ENCODE results near the gene RPL3. TPM values are rescaled to one million over a fixed set of nuclear protein-coding genes. Genes with fewer than 3 reads are reported as not detected.
"Not testable (repeated sequence)": the region's sequence is repeated elsewhere in the genome, so short reads cannot be mapped to it uniquely, and the experiment has no call there.

RPL3 gene
- total RNA-seq, 1 donor from 2014 or later: 355 TPM

DNA sequence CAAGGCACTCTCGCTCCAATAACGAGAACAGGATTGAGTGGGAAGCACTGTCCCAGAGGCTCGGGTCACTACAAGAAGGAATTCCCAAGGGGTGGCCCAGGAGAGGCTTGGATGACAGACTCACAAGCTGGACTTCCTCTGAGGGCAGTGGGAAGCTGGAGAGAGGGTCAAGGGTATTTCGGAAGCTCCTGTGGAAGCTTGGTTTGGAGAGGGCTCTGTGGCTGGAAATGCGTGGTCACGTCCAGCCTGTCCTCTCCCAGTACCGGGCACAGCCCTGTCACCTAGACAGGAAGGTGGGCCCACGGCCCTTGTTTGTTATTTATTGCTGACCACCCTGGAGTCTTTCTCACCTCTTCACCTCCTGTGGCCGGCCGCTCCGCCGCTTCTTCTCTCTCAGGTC, 35.7 kb upstream of the RPL3 start:
- intact Hi-C loops (cut with DNase I): no loop called here
- DNase-seq (ENCODE audit: missing footprints) (no peak), ATAC-seq (no peak)

DNA sequence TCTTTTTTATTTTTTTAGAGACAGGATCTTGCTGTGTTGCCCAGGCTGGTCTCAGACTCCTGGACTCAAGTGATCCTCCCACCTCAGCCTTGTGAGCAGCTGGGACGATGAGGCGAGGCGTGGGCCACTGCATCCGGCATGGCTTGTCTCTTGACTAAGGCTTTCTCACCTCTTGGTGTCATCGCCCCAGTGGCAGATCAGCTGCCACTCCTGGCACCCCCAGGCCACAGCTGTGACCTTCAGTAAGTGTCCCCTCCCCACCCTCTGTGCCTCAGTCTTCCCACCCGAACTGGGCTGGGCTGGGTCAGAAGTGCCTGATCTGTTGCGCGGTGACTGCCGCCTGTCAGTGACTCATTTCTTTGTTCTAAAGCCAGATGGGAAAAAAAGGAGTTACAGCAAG, 33.9 kb upstream of the RPL3 start:
- ATAC-seq: no peak
- intact Hi-C loops (cut with DNase I): no loop called here
- no peak for DNase-seq (ENCODE audit: missing footprints)

- ATAC-seq: no peak
- DNase-seq (ENCODE audit: missing footprints): no peak
- intact Hi-C loops (cut with DNase I): no loop called here
Measured at GRCh38 chr22:39352306-39352891, 33.0 kb upstream of the RPL3 start.

GRCh38 chr22:39351689-39352214, 32.3 kb upstream of the RPL3 start:
- intact Hi-C loops (cut with DNase I): no loop called here
- no peak for DNase-seq (ENCODE audit: missing footprints)
- no peak for ATAC-seq

- DNase-seq (ENCODE audit: missing footprints) (no peak), ATAC-seq (peak; percentile 2)
- intact Hi-C loops (cut with DNase I): no loop called here
Measured at GRCh38 chr22:39350757-39351688, 31.6 kb upstream of the RPL3 start.

DNA sequence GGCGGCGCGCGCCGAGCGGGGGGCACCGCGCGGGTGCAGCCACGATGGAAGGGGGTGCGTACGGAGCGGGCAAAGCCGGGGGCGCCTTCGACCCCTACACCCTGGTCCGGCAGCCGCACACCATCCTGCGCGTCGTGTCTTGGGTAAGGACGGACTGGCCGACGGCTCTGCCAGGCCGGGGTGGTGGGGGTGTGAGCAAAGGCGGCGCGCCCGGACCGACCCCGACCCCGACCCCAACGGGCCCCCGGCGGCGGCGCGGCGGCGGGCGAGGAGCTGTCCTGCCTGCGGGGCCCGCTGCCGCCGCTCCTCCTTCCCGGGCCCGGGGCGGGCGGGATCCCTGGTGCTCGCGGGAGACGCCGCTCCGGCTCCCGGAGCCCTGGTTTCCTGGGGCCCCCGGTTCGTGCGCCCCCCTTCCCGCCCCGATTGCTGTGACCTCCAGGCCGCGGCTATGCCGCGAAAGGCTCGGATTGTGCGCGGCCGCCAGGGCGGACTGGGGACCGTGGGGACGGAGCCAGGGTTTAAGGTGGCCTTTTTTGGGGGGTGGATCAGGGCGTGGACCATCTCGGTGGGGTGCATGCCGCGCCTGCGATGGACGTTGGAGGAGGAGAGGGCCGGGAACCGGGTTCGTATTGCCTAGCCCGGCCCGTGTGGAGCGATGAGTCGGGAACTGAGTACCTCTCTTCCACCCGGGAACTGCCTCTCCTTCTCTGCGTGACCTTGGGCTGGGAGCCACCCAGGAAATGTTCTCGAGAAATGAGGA, 30.7 kb upstream of the RPL3 start, which contains the start of gene SYNGR1:
Gene SYNGR1 (plus strand): TSS at position 25 of the 760 bp plus-strand sequence. CDS start 20 bp downstream, at position 45.
- DNase-seq (ENCODE audit: missing footprints) (no peak), ATAC-seq (peak; percentile 37)
- intact Hi-C loops (cut with DNase I): loop anchor here (10.0 kb wide), 1 partner anchor 65 kb away; no protein-coding TSS in a partner anchor

GRCh38 chr22:39349506-39349966, 30.1 kb upstream of the RPL3 start:
- DNase-seq (ENCODE audit: missing footprints): no peak
- peak; percentile 74 for ATAC-seq
- intact Hi-C loops (cut with DNase I): loop anchor here (10.0 kb wide), 1 partner anchor 65 kb away; no protein-coding TSS in a partner anchor

- ATAC-seq: peak; percentile 29
- DNase-seq (ENCODE audit: missing footprints): no peak
- intact Hi-C loops (cut with DNase I): loop anchor here (10.0 kb wide), 1 partner anchor 66 kb away; no protein-coding TSS in a partner anchor
Measured at GRCh38 chr22:39348909-39349505, 29.6 kb upstream of the RPL3 start.

DNA sequence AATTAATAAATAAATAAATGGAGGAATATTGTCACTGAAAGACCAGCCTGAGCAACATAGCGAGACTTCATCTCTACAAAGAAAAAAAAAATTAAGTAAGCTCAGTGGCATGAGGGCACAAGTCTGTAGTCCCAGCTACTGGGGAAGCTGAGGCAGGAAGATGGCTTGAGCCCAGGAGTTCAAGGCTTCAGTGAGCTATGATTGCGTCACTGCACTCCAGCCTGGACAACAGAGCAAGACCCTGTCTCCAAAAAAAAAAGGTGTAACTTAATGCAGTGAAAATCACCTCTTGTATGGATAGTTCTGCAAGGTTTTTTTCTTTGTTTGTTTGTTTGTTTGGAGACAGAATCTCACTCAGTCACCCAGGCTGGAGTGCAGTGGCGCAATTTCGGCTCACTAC, 25.8 kb upstream of the RPL3 start:
- no peak for ATAC-seq
- no peak for DNase-seq (ENCODE audit: missing footprints)
- intact Hi-C loops (cut with DNase I): loop anchor here (10.0 kb wide), 1 partner anchor 70 kb away; no protein-coding TSS in a partner anchor

- intact Hi-C loops (cut with DNase I): loop anchor here (10.0 kb wide), 1 partner anchor 71 kb away; no protein-coding TSS in a partner anchor
- ATAC-seq: no peak
- DNase-seq (ENCODE audit: missing footprints): peak; percentile 41
Measured at GRCh38 chr22:39344046-39344390, 24.6 kb upstream of the RPL3 start.

DNA sequence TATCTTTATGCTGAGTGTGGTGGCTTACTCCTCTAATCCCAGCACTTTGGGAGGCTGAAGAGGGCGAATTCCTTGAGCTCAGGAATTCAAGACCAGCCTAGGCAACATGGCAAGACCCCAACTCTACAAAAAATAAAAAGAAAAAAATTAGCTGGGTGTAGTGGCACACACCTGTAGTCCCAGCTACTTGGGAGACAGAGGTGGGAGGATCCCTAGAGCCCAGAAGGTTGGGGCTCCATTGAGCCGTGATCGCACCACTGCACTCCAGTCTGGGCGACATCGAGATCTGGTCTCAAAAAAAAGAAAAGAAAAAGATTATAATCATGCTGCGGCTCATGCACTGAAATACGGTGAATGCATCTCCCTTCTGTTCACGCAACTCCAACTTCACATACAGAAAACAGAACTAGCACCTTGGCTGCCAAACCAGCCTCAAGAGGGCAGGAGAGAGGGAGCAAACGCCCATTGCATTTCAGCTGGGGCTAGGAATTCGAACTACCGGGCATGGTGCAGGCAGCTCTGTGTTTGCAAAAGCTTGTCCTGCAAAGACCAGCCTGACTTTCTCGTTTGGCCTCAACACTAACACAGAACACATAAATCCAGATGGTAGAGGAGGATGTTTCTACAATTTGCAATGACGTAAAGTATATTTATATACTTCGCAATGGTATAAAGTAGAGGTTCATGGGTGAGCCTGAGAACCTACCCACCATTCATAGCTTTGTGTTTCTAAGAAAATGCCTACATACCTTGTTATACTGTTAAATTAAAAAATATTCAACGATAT, 24.0 kb upstream of the RPL3 start:
- DNase-seq (ENCODE audit: missing footprints): peak; percentile 68
- intact Hi-C loops (cut with DNase I): loop anchor here (2.0 to 10.0 kb wide), 2 partner anchors 71 to 183 kb away; no protein-coding TSS in a partner anchor
- peak; percentile 68 for ATAC-seq

DNA sequence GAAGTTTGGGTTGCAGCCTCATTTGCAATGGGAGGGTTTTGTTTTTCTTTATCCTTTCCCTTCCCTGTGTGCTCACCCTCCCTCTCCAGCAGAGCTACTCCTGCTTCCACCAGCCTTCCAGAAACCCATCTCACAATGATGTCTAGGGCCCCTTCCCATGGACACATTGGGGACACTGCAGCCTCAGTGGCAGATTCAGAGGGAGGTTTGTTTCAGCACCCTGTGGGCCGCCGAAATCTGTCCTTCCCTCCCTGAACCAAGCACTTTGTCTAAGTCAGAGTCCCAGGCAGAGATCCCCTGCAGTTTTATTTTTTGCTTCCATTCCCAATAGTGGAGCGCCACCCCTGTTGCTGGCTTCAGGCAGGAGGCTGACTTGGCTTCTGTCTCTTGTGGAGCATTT, 21.8 kb upstream of the RPL3 start:
- intact Hi-C loops (cut with DNase I): loop anchor here (10.0 kb wide), 1 partner anchor 74 kb away; no protein-coding TSS in a partner anchor
- ATAC-seq (no peak), DNase-seq (ENCODE audit: missing footprints) (no peak)

- not testable (repeated sequence) for DNase-seq (ENCODE audit: missing footprints); ATAC-seq
- intact Hi-C loops (cut with DNase I): loop anchor here (10.0 kb wide), 1 partner anchor 75 kb away; no protein-coding TSS in a partner anchor
Measured at GRCh38 chr22:39339775-39340174, 20.4 kb upstream of the RPL3 start.

- no peak for ATAC-seq
- intact Hi-C loops (cut with DNase I): no loop called here
Measured at GRCh38 chr22:39336411-39336810, 17.0 kb upstream of the RPL3 start.

DNA sequence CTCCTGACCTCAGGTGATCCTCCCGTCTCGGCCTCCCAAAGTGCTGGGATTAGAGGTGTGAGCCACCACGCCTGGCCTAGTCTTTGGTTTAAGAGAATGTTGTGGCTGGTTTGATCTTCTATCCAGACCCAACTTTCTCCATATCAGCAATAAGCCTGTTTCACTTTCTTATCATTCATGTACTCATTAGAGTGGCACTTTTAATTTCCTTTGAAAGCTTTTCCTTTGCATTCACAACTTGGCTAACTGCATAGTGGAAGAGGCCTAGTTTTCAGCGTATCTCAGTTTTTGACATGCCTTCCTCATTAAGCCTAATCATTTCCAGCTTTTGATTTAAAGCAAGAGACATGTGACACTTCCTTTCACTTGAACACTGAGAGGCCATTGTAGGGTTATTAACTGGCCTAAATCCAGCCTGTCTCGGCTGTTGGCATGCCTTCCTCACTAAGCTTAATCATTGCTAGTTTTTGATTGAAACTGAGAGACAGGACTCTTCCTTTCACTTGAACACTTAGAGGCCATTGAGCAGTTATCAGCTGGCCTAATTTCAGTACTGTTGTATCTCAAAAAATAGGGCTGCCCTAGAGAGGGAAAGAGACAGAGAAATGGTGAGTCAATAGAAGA, 13.1 kb upstream of the RPL3 start:
- ATAC-seq (no peak), DNase-seq (ENCODE audit: missing footprints) (no peak)
- intact Hi-C loops (cut with DNase I): no loop called here

More at GRCh38 chr22:39336411-39336810, 17.0 kb upstream of the RPL3 start:
- DNase-seq (ENCODE audit: missing footprints): no peak

DNA sequence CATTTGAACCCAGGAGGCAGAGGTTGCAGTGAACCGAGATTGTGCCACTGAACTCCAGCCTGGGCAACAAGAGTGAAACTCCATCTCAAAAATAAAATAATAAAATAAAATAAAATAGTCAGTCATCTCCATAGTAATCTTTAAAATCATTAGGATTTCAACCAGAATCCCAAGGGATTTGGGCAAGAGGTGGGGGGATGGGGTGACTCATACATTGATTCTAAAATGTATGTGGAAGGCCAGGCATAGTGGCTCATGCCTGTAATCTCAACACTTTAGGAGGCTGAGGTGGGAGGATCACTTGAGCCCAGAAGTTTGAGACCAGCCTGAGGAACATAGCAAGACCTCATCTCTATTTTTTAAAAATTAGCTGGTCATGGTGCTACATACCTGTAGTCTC, 11.1 kb upstream of the RPL3 start:
- intact Hi-C loops (cut with DNase I); ATAC-seq; DNase-seq (ENCODE audit: missing footprints): not testable (repeated sequence)

Data from Right ventricle myocardium inferior (tissue), 1 donor.